Endodermal cell (in vitro differentiated cells): ENCODE data around the gene MAP2K7. TPM values are rescaled to one million over a fixed set of nuclear protein-coding genes. Genes with fewer than 3 reads are reported as not detected.

Experiments used
- DNase-seq: peaks from one replicate; pipeline ENCODE4 v3.0.0-alpha.2; 2017
- H3K27ac ChIP-seq: 2 replicates; pipeline ENCODE4 v1.5.1; 2013; ENCODE audit warnings: mild to moderate bottlenecking, low read depth, low read length, moderate library complexity
- H3K27me3 ChIP-seq: 2 replicates; pipeline ENCODE4 v1.6.1; 2013; ENCODE audit warnings: mild to moderate bottlenecking, low read length, moderate library complexity; ENCODE audit not compliant: insufficient read depth, control insufficient read depth, poor library complexity, severe bottlenecking
- H3K36me3 ChIP-seq: 2 replicates; pipeline ENCODE4 v1.7.0; 2013; ENCODE audit warnings: mild to moderate bottlenecking, low read length, moderate library complexity; ENCODE audit not compliant: control insufficient read depth, insufficient read depth
- H3K4me1 ChIP-seq: one replicate; pipeline ENCODE4 v1.7.0; 2013; ENCODE audit warnings: low read length; ENCODE audit not compliant: control insufficient read depth, insufficient read depth
- H3K4me3 ChIP-seq: 2 replicates; pipeline ENCODE4 v1.5.1; 2013; ENCODE audit warnings: mild to moderate bottlenecking, low read length, moderate library complexity
- H3K9ac ChIP-seq: 2 replicates; pipeline ENCODE4 v1.6.1; 2013; ENCODE audit warnings: mild to moderate bottlenecking, low read length, moderate library complexity; ENCODE audit not compliant: poor library complexity, severe bottlenecking; ENCODE audit errors: extremely low read depth
- H3K9me3 ChIP-seq: 2 replicates; pipeline ENCODE4 v1.6.1; 2013; ENCODE audit warnings: mild to moderate bottlenecking, low read length, moderate library complexity; ENCODE audit not compliant: control insufficient read depth
- H3K27ac Mint-ChIP-seq: 2 replicates; pipeline ENCODE4 v1.8.0; 2020; ENCODE audit warnings: mixed read lengths
- H3K27me3 Mint-ChIP-seq: 2 replicates; pipeline ENCODE4 v1.8.0; 2021; ENCODE audit warnings: mild to moderate bottlenecking, mixed read lengths; ENCODE audit not compliant: insufficient read depth
- H3K36me3 Mint-ChIP-seq: 2 replicates; pipeline ENCODE4 v1.8.0; 2020; ENCODE audit warnings: low read depth, mixed read lengths
- H3K4me1 Mint-ChIP-seq: 2 replicates; pipeline ENCODE4 v1.8.0; 2020; ENCODE audit warnings: mixed read lengths
- H3K4me3 Mint-ChIP-seq: 2 replicates; pipeline ENCODE4 v1.8.0; 2020; ENCODE audit warnings: mild to moderate bottlenecking, moderate library complexity, mixed read lengths
- H3K9me3 Mint-ChIP-seq: 2 replicates; pipeline ENCODE4 v1.8.0; 2020; ENCODE audit warnings: mild to moderate bottlenecking, mixed read lengths
- CTCF ChIP-seq: fragments of 200-600 bp; sonication (generic); conservative IDR thresholded peaks from 2 replicates; pipeline ENCODE4 v1.5.0; 2021; ENCODE audit warnings: antibody characterized with exemption, mild to moderate bottlenecking
- WGBS, 2 experiments: methylation state at CpG; one replicate each; pipeline versions ENCODE4 v1.1.5 to v1.1.7; 2013; ENCODE audit warnings: missing lambda C conversion rate in 2 of 2, mixed read lengths in 1 of 2; ENCODE audit not compliant: insufficient coverage in 1 of 2, insufficient read length in 1 of 2; 5-methylcytosine and 5-hydroxymethylcytosine counted together
- total RNA-seq, 2 donors: library from RNA; stranded (reverse); fragmentation: NEBNext Ultra II Directional in 1 of 2; extraction: Animal tissue kit (Norgen Biotek cat#: 25700) in 1 of 2; gene quantifications; 2 replicates in 1 of 2; 3 replicates in 1 of 2; pipeline ENCODE4 v1.2.1, GENCODE V29; 2021

The MAP2K7 gene
- total RNA-seq, 2 donors from 2014 or later = 33.4 to 40.0 TPM

- no peak overlapping the region for H3K9ac ChIP-seq
- TF ChIP-seq CTCF = no peak
- Mint-ChIP-seq H3K27ac (no peak overlapping the region), H3K36me3 (peaks cover 30% of the 10 kb centered on the region), H3K27me3 (no peaks in the 10 kb centered on the region), H3K4me1 (no peaks in the 10 kb centered on the region), H3K4me3 (no peak overlapping the region), H3K9me3 (no peaks in the 10 kb centered on the region)
- H3K36me3 ChIP-seq = peaks cover 66% of the 10 kb centered on the region
- H3K9me3 ChIP-seq = no peaks in the 10 kb centered on the region
- DNase-seq = no peak
- no peak overlapping the region for H3K27ac ChIP-seq
- no peaks in the 10 kb centered on the region for H3K27me3 ChIP-seq
- 92 to 96% methylated on average over 8 to 10 of the region's 10 CpGs for WGBS, 2 experiments
- H3K4me1 ChIP-seq = no peaks in the 10 kb centered on the region
- no peak overlapping the region for H3K4me3 ChIP-seq
Observed at GRCh38 chr19:7932930-7933300, 29.2 kb downstream of the MAP2K7 start.

GRCh38 chr19:7933411-7933810 lies 29.7 kb downstream of the MAP2K7 start:
- no peak overlapping the region for H3K27ac ChIP-seq
- H3K36me3 ChIP-seq = peaks cover 70% of the 10 kb centered on the region
- H3K36me3 Mint-ChIP-seq = peaks cover 31% of the 10 kb centered on the region
- H3K4me3 ChIP-seq = no peak overlapping the region
- H3K27me3 Mint-ChIP-seq = no peaks in the 10 kb centered on the region
- H3K4me1 Mint-ChIP-seq = no peaks in the 10 kb centered on the region
- H3K4me1 ChIP-seq = no peaks in the 10 kb centered on the region
- H3K27ac Mint-ChIP-seq = no peak overlapping the region
- no peaks in the 10 kb centered on the region for H3K27me3 ChIP-seq
- no peak overlapping the region for H3K4me3 Mint-ChIP-seq
- no peaks in the 10 kb centered on the region for H3K9me3 ChIP-seq
- no peaks in the 10 kb centered on the region for H3K9me3 Mint-ChIP-seq
- DNase-seq = no peak
- peak; percentile 70 for TF ChIP-seq CTCF
- 92 to 93% methylated on average over 8 to 14 of the region's 14 CpGs for WGBS, 2 experiments
- no peak overlapping the region for H3K9ac ChIP-seq

DNA sequence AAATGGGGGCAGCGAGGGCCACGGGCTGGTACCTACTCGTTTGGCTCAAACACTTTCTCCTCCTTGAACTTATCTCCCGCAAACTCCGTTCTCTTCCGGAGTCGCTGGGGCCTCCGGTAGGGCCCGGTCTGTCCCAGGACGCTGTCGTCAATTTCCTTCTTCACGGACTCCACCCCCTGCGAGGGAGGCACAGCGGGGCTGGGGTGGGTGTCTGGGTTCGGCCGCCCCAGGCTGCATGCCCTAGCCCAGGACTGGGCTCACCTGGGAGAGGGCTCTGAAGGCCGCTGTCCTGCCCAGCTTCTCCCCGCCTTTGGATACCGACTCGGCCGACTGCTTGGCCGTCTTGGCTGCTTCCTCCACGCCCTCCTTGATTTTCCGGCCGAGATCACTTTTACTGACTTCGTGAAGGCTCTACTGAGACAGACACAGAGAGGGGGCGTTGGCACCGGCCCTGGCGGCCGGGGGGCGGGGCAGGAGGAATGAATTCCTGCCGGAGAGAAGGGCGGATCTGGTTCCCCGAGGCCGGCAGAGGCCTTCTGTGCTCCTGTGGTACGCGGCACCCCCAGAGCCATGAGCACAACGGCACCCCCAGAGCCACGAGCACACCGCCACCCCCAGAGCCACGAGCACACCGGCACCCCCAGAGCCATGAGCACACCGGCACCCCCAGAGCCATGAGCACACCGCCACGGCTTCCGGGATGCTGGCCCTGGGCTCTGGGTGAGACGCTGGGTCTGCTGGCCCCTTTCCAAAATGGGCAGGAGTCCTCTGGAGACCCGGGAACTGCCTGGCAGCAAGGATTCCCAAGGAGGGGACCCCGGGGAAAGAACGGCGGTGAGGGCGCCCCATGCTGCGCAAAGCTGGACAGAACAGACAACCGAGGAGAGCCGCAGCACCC lies 30.4 kb downstream of the MAP2K7 start:
- no peaks in the 10 kb centered on the region for H3K9me3 Mint-ChIP-seq
- peaks cover 34% of the 10 kb centered on the region for H3K36me3 Mint-ChIP-seq
- H3K9ac ChIP-seq = no peak overlapping the region
- H3K4me1 Mint-ChIP-seq = no peaks in the 10 kb centered on the region
- no peak overlapping the region for H3K27ac Mint-ChIP-seq
- peaks cover 69% of the 10 kb centered on the region for H3K36me3 ChIP-seq
- H3K4me1 ChIP-seq = no peaks in the 10 kb centered on the region
- no peak for TF ChIP-seq CTCF
- H3K9me3 ChIP-seq = no peaks in the 10 kb centered on the region
- no peak overlapping the region for H3K4me3 Mint-ChIP-seq
- WGBS, 2 experiments = 93 to 94% methylated on average over 40 to 55 of the region's 55 CpGs
- no peak overlapping the region for H3K27ac ChIP-seq
- no peak overlapping the region for H3K4me3 ChIP-seq
- no peaks in the 10 kb centered on the region for H3K27me3 Mint-ChIP-seq
- no peaks in the 10 kb centered on the region for H3K27me3 ChIP-seq
- no peak for DNase-seq
